HG02885 (cell line): ENCODE data around the gene PKMYT1.
A peak's percentile ranks its signal among the peaks of the same experiment; 100 is the strongest.

Source experiments
- ATAC-seq: cut with Tn5 transposase; IDR thresholded peaks from one replicate; pipeline ENCODE4 v1.9.1; 2021; ENCODE audit warnings: mild to moderate bottlenecking; ENCODE audit not compliant: unreplicated experiment, poor library complexity

Gene PKMYT1

GRCh38 chr16:2980227-2981176, at the start of gene PKMYT1:
TSS of gene PKMYT1 (minus strand) at chr16:2980446. CDS start at chr16:2979657, 789 bp downstream.
- ATAC-seq, result peak; percentile 81

- ATAC-seq, result no peak
Measured at GRCh38 chr16:3029491-3030221, 49.4 kb upstream of the PKMYT1 start.

- no peak for ATAC-seq
Measured at GRCh38 chr16:3028716-3029319, 48.6 kb upstream of the PKMYT1 start.

GRCh38 chr16:3027983-3028715, 47.9 kb upstream of the PKMYT1 start:
- peak; percentile 37 for ATAC-seq

GRCh38 chr16:3027489-3027795, 47.2 kb upstream of the PKMYT1 start:
- no peak for ATAC-seq

- ATAC-seq, result no peak
Measured at GRCh38 chr16:3026609-3027488, 46.6 kb upstream of the PKMYT1 start.

GRCh38 chr16:3026003-3026378, 45.7 kb upstream of the PKMYT1 start:
- ATAC-seq, result no peak

- no peak for ATAC-seq
Measured at GRCh38 chr16:3025032-3026002, 45.1 kb upstream of the PKMYT1 start.

GRCh38 chr16:3023669-3024478, 43.6 kb upstream of the PKMYT1 start, which contains the start of the genes HCFC1R1 and THOC6:
TSS of gene HCFC1R1 (minus strand) at chr16:3023942. CDS start at chr16:3023941, 1 bp downstream.
TSS of gene THOC6 (plus strand) at chr16:3024035. CDS start at chr16:3024327, 292 bp downstream.
- ATAC-seq, result peak; percentile 80

- ATAC-seq, result no peak
Measured at GRCh38 chr16:3023415-3023668, 43.1 kb upstream of the PKMYT1 start.

- no peak for ATAC-seq
Measured at GRCh38 chr16:3022684-3023414, 42.6 kb upstream of the PKMYT1 start.

GRCh38 chr16:3022208-3022683, 42.0 kb upstream of the PKMYT1 start:
- no peak for ATAC-seq

GRCh38 chr16:3021449-3022207, 41.4 kb upstream of the PKMYT1 start:
- ATAC-seq, result no peak

GRCh38 chr16:3020604-3021448, 40.6 kb upstream of the PKMYT1 start:
- ATAC-seq, result no peak

GRCh38 chr16:3020247-3020603, 40.0 kb upstream of the PKMYT1 start, which contains the start of gene TNFRSF12A:
TSS of gene TNFRSF12A (plus strand) at chr16:3020368. CDS start at chr16:3020398, 30 bp downstream.
- ATAC-seq, result no peak
